ACC112 (cell line): ENCODE data around the gene IRGQ.
"Not testable (repeated sequence)": the region's sequence is repeated elsewhere in the genome, so short reads cannot be mapped to it uniquely, and the experiment has no call there.

Experiments
- H2AFZ ChIP-seq: fragments of 200-600 bp; sonication (generic); one replicate; pipeline ENCODE4 v1.6.0; 2017; ENCODE audit warnings: antibody characterized with exemption, low read length; ENCODE audit not compliant: unreplicated experiment
- H3K27ac ChIP-seq: fragments of 200-600 bp; sonication (generic); 2 replicates; pipeline ENCODE4 v1.5.1; 2014; ENCODE audit warnings: low read depth, mild to moderate bottlenecking, antibody characterized with exemption, low read length, moderate library complexity
- H3K27me3 ChIP-seq: fragments of 200-600 bp; sonication (generic); 2 replicates; pipeline ENCODE4 v1.6.1; 2014; ENCODE audit warnings: mild to moderate bottlenecking, antibody characterized with exemption, low read length, moderate library complexity, mixed read lengths; ENCODE audit not compliant: insufficient read depth
- H3K36me3 ChIP-seq: fragments of 200-600 bp; sonication (generic); 2 replicates; pipeline ENCODE4 v1.6.1; 2016; ENCODE audit warnings: mild to moderate bottlenecking, antibody characterized with exemption, low read length, moderate library complexity, mixed read lengths; ENCODE audit not compliant: insufficient read depth
- H3K4me1 ChIP-seq: fragments of 200-600 bp; sonication (generic); one replicate; pipeline ENCODE4 v1.6.1; 2016; ENCODE audit warnings: low read length, mixed read lengths; ENCODE audit not compliant: insufficient read depth, unreplicated experiment, control insufficient read depth
- H3K4me3 ChIP-seq: fragments of 200-600 bp; sonication (generic); 2 replicates; pipeline ENCODE4 v1.5.1; 2014; ENCODE audit warnings: mild to moderate bottlenecking, low read depth, low read length
- H3K79me2 ChIP-seq: fragments of 200-600 bp; sonication (generic); one replicate; pipeline ENCODE4 v1.6.0; 2016; ENCODE audit warnings: low read length; ENCODE audit not compliant: control insufficient read depth, unreplicated experiment, insufficient read depth

The IRGQ gene

GRCh38 chr19:43636121-43636683, 40.3 kb upstream of the IRGQ start:
- no peak overlapping the region for H3K27ac ChIP-seq
- no peak overlapping the region for H3K4me3 ChIP-seq
- no peaks in the 10 kb centered on the region for H3K79me2 ChIP-seq
- peaks cover 29% of the 10 kb centered on the region for H3K27me3 ChIP-seq
- H3K36me3 ChIP-seq = no peaks in the 10 kb centered on the region
- no peak overlapping the region for H2AFZ ChIP-seq
- peaks cover 21% of the 10 kb centered on the region for H3K4me1 ChIP-seq

- H2AFZ ChIP-seq = peak overlapping the region; percentile 65
- H3K27ac ChIP-seq, H3K79me2 ChIP-seq, H3K36me3 ChIP-seq: not testable (repeated sequence)
- H3K4me1 ChIP-seq = peaks cover 21% of the 10 kb centered on the region
- H3K27me3 ChIP-seq = peaks cover 27% of the 10 kb centered on the region
- H3K4me3 ChIP-seq = peak overlapping the region; percentile 21; the same call in 1 of the 2 replicates
Observed at GRCh38 chr19:43635561-43635940, 39.6 kb upstream of the IRGQ start.

GRCh38 chr19:43634872-43635560, 39.1 kb upstream of the IRGQ start:
- no peaks in the 10 kb centered on the region for H3K79me2 ChIP-seq
- peaks cover 24% of the 10 kb centered on the region for H3K27me3 ChIP-seq
- H2AFZ ChIP-seq = peak overlapping the region; percentile 65
- peaks cover 21% of the 10 kb centered on the region for H3K4me1 ChIP-seq
- no peak overlapping the region for H3K27ac ChIP-seq
- peak overlapping the region; percentile 55; the same call in 1 of the 2 replicates for H3K4me3 ChIP-seq
- no peaks in the 10 kb centered on the region for H3K36me3 ChIP-seq

- peak overlapping the region; percentile 25 for H2AFZ ChIP-seq
- H3K4me1 ChIP-seq = peaks cover 21% of the 10 kb centered on the region
- no peaks in the 10 kb centered on the region for H3K36me3 ChIP-seq
- H3K27me3 ChIP-seq = peaks cover 24% of the 10 kb centered on the region
- no peaks in the 10 kb centered on the region for H3K79me2 ChIP-seq
- H3K27ac ChIP-seq = no peak overlapping the region
- H3K4me3 ChIP-seq = peak overlapping the region; percentile 55; the same call in 1 of the 2 replicates
Observed at GRCh38 chr19:43634506-43634871, 38.6 kb upstream of the IRGQ start.

- Histone ChIP-seq H2AFZ (no peak overlapping the region), H3K79me2 (no peaks in the 10 kb centered on the region), H3K27me3 (peaks cover 21% of the 10 kb centered on the region), H3K4me1 (peaks cover 21% of the 10 kb centered on the region), H3K36me3 (no peaks in the 10 kb centered on the region), H3K27ac (no peak overlapping the region), H3K4me3 (no peak overlapping the region)
Observed at GRCh38 chr19:43634068-43634467, 38.1 kb upstream of the IRGQ start.

GRCh38 chr19:43633520-43633919, 37.6 kb upstream of the IRGQ start:
- peaks cover 16% of the 10 kb centered on the region for H3K27me3 ChIP-seq
- H3K27ac ChIP-seq = no peak overlapping the region
- H3K4me1 ChIP-seq = peaks cover 21% of the 10 kb centered on the region
- no peak overlapping the region for H3K4me3 ChIP-seq
- H3K79me2 ChIP-seq = no peaks in the 10 kb centered on the region
- H3K36me3 ChIP-seq = no peaks in the 10 kb centered on the region
- no peak overlapping the region for H2AFZ ChIP-seq

- Histone ChIP-seq H3K79me2 (no peaks in the 10 kb centered on the region), H3K4me3 (no peak overlapping the region), H3K36me3 (no peaks in the 10 kb centered on the region), H3K27ac (no peak overlapping the region), H2AFZ (no peak overlapping the region), H3K4me1 (peaks cover 21% of the 10 kb centered on the region), H3K27me3 (no peaks in the 10 kb centered on the region)
Observed at GRCh38 chr19:43631491-43631890, 35.6 kb upstream of the IRGQ start.

- no peaks in the 10 kb centered on the region for H3K79me2 ChIP-seq
- no peaks in the 10 kb centered on the region for H3K36me3 ChIP-seq
- H3K4me3 ChIP-seq = no peak overlapping the region
- no peaks in the 10 kb centered on the region for H3K4me1 ChIP-seq
- H3K27ac ChIP-seq = no peak overlapping the region
- no peak overlapping the region for H2AFZ ChIP-seq
- no peaks in the 10 kb centered on the region for H3K27me3 ChIP-seq
Observed at GRCh38 chr19:43628646-43629326, 32.9 kb upstream of the IRGQ start.

GRCh38 chr19:43626838-43627237, 30.9 kb upstream of the IRGQ start:
- Histone ChIP-seq H3K27me3 (no peaks in the 10 kb centered on the region), H3K4me3 (no peak overlapping the region), H2AFZ (no peak overlapping the region), H3K4me1 (no peaks in the 10 kb centered on the region), H3K79me2 (no peaks in the 10 kb centered on the region), H3K36me3 (no peaks in the 10 kb centered on the region), H3K27ac (no peak overlapping the region)

- H3K36me3 ChIP-seq = no peaks in the 10 kb centered on the region
- no peak overlapping the region for H3K27ac ChIP-seq
- no peak overlapping the region for H3K4me3 ChIP-seq
- no peaks in the 10 kb centered on the region for H3K4me1 ChIP-seq
- H3K79me2 ChIP-seq = no peaks in the 10 kb centered on the region
- H3K27me3 ChIP-seq = no peaks in the 10 kb centered on the region
- no peak overlapping the region for H2AFZ ChIP-seq
Observed at GRCh38 chr19:43625918-43626579, 30.1 kb upstream of the IRGQ start.
